Type B pancreatic cell (in vitro differentiated cells): ENCODE data around the gene KCNAB1. TPM values are rescaled to one million over a fixed set of nuclear protein-coding genes. Genes with fewer than 3 reads are reported as not detected.
"Not testable (repeated sequence)": the region's sequence is repeated elsewhere in the genome, so short reads cannot be mapped to it uniquely, and the experiment has no call there.

Source experiments
- DNase-seq: peaks from one replicate; pipeline ENCODE4 v3.0.0; 2021; ENCODE audit warnings: mixed read lengths; ENCODE audit not compliant: unreplicated experiment; ENCODE audit errors: extremely low spot score
- H3K27ac Mint-ChIP-seq: 2 replicates; pipeline ENCODE4 v1.8.0; 2021; ENCODE audit warnings: mild to moderate bottlenecking, mixed read lengths
- H3K27me3 Mint-ChIP-seq: 2 replicates; pipeline ENCODE4 v1.8.0; 2021; ENCODE audit warnings: mixed read lengths
- H3K36me3 Mint-ChIP-seq: 2 replicates; pipeline ENCODE4 v1.8.0; 2021; ENCODE audit warnings: mixed read lengths
- H3K4me1 Mint-ChIP-seq: one replicate; pipeline ENCODE4 v1.8.0; 2021; ENCODE audit warnings: mixed read lengths; ENCODE audit not compliant: unreplicated experiment
- H3K4me3 Mint-ChIP-seq: 2 replicates; pipeline ENCODE4 v1.8.0; 2021; ENCODE audit warnings: mild to moderate bottlenecking, mixed read lengths
- H3K9me3 Mint-ChIP-seq: 2 replicates; pipeline ENCODE4 v1.8.0; 2021; ENCODE audit warnings: mixed read lengths
- CTCF ChIP-seq: fragments of 200-600 bp; sonication (generic); conservative IDR thresholded peaks from 2 replicates; pipeline ENCODE4 v1.5.0; 2021; ENCODE audit warnings: antibody characterized with exemption, mild to moderate bottlenecking
- total RNA-seq: library from RNA; stranded (reverse); gene quantifications from 2 replicates; pipeline ENCODE4 v1.2.1, GENCODE V29; 2021; ENCODE audit warnings: low replicate concordance

Gene KCNAB1
- total RNA-seq, 1 donor from 2014 or later: 6.1 TPM

GRCh38 chr3:156098437-156099035 is 21.8 kb upstream of the KCNAB1 start:
- Mint-ChIP-seq H3K27me3 (peaks cover 10% of the 10 kb centered on the region), H3K27ac (no peak overlapping the region), H3K4me1 (peaks cover 4% of the 10 kb centered on the region), H3K36me3 (no peaks in the 10 kb centered on the region), H3K4me3 (no peak overlapping the region), H3K9me3 (no peaks in the 10 kb centered on the region)
- DNase-seq: no peak
- TF ChIP-seq CTCF: no peak

DNA sequence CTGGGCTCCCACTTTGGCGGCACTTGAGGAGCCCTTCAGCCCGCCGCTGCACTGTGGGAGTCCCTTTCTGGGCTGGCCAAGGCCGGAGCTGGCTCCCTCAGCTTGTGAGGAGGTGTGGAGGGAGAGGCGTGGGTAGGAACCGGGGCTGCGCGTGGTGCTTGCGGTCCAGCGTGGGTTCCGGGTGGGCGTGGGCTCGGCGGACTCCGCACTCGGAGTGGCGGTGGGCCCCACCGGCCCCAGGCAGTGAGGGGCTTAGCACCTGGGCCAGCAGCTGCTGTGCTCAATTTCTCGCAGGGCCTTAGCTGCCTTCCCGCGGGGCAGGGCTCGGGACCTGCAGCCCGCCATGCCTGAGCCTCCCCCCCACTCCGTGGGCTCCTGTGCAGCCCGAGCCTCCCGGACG is 21.0 kb upstream of the KCNAB1 start:
- not testable (repeated sequence) for H3K36me3 Mint-ChIP-seq, H3K4me3 Mint-ChIP-seq, H3K4me1 Mint-ChIP-seq, H3K27me3 Mint-ChIP-seq, DNase-seq, H3K27ac Mint-ChIP-seq, H3K9me3 Mint-ChIP-seq

DNA sequence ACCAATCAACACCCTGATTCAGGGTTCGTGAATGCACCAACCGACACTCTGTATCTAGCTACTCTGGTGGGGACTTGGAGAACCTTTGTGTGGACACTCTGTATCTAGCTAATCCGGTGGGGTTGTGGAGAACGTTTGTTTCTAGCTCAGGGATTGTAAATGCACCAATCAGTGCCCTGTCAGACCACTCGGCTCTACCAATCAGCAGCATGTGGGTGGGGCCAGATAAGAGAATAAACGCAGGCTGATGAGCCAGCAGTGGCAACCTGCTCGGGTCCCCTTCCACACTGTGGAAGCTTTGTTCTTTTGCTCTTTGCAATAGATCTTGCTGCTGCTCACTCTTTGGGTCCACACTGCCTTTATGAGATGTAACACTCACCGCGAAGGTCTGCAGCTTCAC is 20.4 kb upstream of the KCNAB1 start:
- H3K36me3 Mint-ChIP-seq, H3K27ac Mint-ChIP-seq, H3K4me3 Mint-ChIP-seq, H3K9me3 Mint-ChIP-seq, H3K27me3 Mint-ChIP-seq, DNase-seq, H3K4me1 Mint-ChIP-seq: not testable (repeated sequence)

DNA sequence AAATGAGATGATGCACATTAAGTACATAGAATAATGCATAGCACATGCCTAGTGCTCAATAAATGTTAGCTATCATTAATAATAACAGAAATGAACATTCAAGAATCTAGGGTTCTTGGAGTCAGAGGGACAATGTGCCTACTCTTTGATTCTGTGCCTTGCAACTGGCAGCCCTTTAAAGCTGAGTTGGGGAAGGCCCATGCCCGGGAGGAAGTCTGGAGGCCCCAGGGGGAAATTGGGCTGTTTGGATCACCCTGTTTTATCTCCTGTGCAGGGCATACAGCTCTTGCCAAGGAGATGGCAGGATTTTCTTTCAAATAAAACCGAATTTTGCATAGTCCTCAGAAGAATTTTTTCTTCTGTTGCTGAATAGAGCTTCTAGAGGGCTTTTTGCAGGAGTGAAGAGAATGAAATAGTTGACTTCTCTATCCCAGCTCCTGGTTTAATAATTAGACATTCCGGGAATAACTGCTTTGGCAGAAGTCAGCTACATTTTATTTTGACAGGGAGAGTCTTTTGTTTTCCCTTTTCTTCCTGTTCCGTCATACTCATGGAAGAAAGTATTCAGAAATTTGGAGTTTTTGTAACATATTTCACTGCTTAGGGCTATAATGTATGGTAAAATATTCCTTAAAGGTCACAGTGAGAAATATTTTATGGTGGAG is 18.0 kb upstream of the KCNAB1 start:
- no peak overlapping the region for H3K27ac Mint-ChIP-seq
- no peak for DNase-seq
- H3K9me3 Mint-ChIP-seq: no peaks in the 10 kb centered on the region
- H3K4me1 Mint-ChIP-seq: peaks cover 4% of the 10 kb centered on the region
- no peaks in the 10 kb centered on the region for H3K36me3 Mint-ChIP-seq
- H3K27me3 Mint-ChIP-seq: no peaks in the 10 kb centered on the region
- TF ChIP-seq CTCF: no peak
- H3K4me3 Mint-ChIP-seq: no peak overlapping the region

DNA sequence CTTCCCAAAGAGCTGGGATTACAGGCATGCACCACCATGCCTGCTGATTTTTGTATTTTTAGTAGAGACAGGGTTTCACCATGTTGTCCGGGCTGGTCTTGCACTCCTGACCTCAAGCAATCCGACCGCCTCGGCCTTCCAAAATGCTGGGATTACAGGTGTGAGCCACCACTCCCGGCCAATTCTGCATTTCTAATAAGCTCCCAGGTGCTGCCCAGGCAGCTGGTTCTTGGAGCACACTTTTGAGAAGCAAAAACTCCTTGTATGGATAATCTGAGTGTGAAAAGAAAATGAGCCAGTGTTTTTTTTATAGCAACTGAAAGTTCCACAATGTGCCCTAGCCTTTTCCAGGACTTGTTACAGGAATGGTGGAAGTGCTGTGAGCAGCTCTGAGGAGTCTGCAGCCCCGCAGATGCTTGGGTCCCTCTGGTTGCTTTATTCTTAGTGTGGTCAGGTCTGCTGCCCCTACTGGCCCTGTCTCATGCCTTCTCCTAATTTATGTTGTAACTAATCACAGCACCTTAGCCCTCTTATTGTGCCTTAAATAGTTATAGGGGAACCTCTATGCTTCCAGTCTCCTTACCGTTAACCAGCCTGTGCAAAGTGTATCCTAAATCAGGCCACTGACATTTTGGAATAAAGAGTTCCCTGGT is 13.5 kb upstream of the KCNAB1 start:
- Mint-ChIP-seq H3K9me3 (no peaks in the 10 kb centered on the region), H3K36me3 (no peaks in the 10 kb centered on the region), H3K27ac (no peak overlapping the region), H3K27me3 (no peaks in the 10 kb centered on the region), H3K4me3 (no peak overlapping the region), H3K4me1 (peaks cover 4% of the 10 kb centered on the region)
- no peak for DNase-seq
- peak; percentile 45 for TF ChIP-seq CTCF

GRCh38 chr3:156107504-156107903 is 12.9 kb upstream of the KCNAB1 start:
- Mint-ChIP-seq H3K4me3 (no peak overlapping the region), H3K27me3 (no peaks in the 10 kb centered on the region), H3K27ac (no peak overlapping the region), H3K9me3 (no peaks in the 10 kb centered on the region), H3K4me1 (peaks cover 3% of the 10 kb centered on the region), H3K36me3 (no peaks in the 10 kb centered on the region)
- no peak for DNase-seq
- TF ChIP-seq CTCF: no peak
